HEK293 (cell line): Measurements from ENCODE around the gene PLEKHA7.

Experiments used
- SETDB1 ChIP-seq: IDR thresholded peaks from one replicate; pipeline ENCODE4 v1.6.1; 2017; ENCODE audit warnings: mild to moderate bottlenecking, low read length, moderate library complexity, mixed read lengths; ENCODE audit not compliant: insufficient read length
- ZBTB8A ChIP-seq: fragments of 450-650 bp; formaldehyde crosslinking; IDR thresholded peaks from 2 replicates; pipeline ENCODE4 v1.5.1; 2016; ENCODE audit warnings: missing biosample characterization, missing genetic modification characterization
- ZNF274 ChIP-seq, 2 experiments: fragments of 200-500 bp in 1 of 2; fragments of 450-650 bp in 1 of 2; sonication (Bioruptor generic) in 1 of 2; formaldehyde crosslinking in 1 of 2; IDR thresholded peaks; 2 replicates each; pipeline versions ENCODE4 v1.5.1 to v1.6.1; 2014 to 2016; ENCODE audit warnings: borderline replicate concordance in 1 of 2, inconsistent platforms in 1 of 2, low read length in 1 of 2, missing biosample characterization in 1 of 2, missing genetic modification characterization in 1 of 2
- ZNF311 ChIP-seq: fragments of 450-650 bp; formaldehyde crosslinking; IDR thresholded peaks from 2 replicates; pipeline ENCODE4 v1.5.1; 2017; ENCODE audit warnings: missing biosample characterization, missing genetic modification characterization, borderline replicate concordance
- ZNF785 ChIP-seq: fragments of 450-650 bp; formaldehyde crosslinking; IDR thresholded peaks from 2 replicates; pipeline ENCODE4 v1.5.1; 2016; ENCODE audit warnings: missing biosample characterization, missing genetic modification characterization
- TF ChIP-seq, protein P1 (sequence below): fragments of 450-650 bp; formaldehyde crosslinking; IDR thresholded peaks from 2 replicates; pipeline ENCODE4 v1.5.1; 2016; ENCODE audit warnings: missing biosample characterization, missing genetic modification characterization
- TF ChIP-seq, protein P2 (sequence below): fragments of 450-650 bp; formaldehyde crosslinking; conservative IDR thresholded peaks from 2 replicates; pipeline ENCODE4 v1.5.1; 2016; ENCODE audit warnings: low read depth, missing biosample characterization, missing genetic modification characterization
- TF ChIP-seq, protein P3 (sequence below): fragments of 450-650 bp; formaldehyde crosslinking; IDR thresholded peaks from 2 replicates; pipeline ENCODE4 v1.5.1; 2016; ENCODE audit warnings: missing biosample characterization, missing genetic modification characterization

DNA sequence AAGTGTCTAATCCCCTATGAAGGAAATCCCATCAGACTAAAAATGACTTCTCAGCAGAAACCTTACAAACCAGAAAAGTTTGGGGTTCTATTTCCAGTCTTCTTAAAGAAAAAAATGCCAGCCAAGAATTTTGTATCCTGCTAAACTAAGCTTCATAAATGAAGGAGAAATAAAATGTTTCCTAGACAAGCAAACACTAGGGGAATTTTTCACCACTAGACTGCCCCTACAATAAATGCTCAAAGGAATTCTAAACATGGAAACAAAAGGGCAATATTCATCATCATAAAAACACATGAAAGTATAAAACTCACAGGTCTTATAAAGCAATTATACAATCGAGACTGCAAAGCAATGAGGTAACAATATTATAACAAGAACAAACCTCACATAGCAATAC, 124.3 kb downstream of the PLEKHA7 start:
- no peak for TF ChIP-seq ZBTB8A
- no peak for TF ChIP-seq ZNF274 (IDR thresholded peaks at IDR 0.05; ENCODE audit: low read length)
- no peak for TF ChIP-seq ZNF274 (tag by site-specific recombination; IDR thresholded peaks at IDR 0.05; ENCODE audit: borderline replicate concordance)
- TF ChIP-seq, protein P1, sequence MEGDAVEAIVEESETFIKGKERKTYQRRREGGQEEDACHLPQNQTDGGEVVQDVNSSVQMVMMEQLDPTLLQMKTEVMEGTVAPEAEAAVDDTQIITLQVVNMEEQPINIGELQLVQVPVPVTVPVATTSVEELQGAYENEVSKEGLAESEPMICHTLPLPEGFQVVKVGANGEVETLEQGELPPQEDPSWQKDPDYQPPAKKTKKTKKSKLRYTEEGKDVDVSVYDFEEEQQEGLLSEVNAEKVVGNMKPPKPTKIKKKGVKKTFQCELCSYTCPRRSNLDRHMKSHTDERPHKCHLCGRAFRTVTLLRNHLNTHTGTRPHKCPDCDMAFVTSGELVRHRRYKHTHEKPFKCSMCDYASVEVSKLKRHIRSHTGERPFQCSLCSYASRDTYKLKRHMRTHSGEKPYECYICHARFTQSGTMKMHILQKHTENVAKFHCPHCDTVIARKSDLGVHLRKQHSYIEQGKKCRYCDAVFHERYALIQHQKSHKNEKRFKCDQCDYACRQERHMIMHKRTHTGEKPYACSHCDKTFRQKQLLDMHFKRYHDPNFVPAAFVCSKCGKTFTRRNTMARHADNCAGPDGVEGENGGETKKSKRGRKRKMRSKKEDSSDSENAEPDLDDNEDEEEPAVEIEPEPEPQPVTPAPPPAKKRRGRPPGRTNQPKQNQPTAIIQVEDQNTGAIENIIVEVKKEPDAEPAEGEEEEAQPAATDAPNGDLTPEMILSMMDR (tag by site-specific recombination) = no peak
- TF ChIP-seq, protein P2, sequence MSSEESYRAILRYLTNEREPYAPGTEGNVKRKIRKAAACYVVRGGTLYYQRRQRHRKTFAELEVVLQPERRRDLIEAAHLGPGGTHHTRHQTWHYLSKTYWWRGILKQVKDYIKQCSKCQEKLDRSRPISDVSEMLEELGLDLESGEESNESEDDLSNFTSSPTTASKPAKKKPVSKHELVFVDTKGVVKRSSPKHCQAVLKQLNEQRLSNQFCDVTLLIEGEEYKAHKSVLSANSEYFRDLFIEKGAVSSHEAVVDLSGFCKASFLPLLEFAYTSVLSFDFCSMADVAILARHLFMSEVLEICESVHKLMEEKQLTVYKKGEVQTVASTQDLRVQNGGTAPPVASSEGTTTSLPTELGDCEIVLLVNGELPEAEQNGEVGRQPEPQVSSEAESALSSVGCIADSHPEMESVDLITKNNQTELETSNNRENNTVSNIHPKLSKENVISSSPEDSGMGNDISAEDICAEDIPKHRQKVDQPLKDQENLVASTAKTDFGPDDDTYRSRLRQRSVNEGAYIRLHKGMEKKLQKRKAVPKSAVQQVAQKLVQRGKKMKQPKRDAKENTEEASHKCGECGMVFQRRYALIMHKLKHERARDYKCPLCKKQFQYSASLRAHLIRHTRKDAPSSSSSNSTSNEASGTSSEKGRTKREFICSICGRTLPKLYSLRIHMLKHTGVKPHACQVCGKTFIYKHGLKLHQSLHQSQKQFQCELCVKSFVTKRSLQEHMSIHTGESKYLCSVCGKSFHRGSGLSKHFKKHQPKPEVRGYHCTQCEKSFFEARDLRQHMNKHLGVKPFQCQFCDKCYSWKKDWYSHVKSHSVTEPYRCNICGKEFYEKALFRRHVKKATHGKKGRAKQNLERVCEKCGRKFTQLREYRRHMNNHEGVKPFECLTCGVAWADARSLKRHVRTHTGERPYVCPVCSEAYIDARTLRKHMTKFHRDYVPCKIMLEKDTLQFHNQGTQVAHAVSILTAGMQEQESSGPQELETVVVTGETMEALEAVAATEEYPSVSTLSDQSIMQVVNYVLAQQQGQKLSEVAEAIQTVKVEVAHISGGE (tag by site-specific recombination) = no peak
- TF ChIP-seq, protein P3, sequence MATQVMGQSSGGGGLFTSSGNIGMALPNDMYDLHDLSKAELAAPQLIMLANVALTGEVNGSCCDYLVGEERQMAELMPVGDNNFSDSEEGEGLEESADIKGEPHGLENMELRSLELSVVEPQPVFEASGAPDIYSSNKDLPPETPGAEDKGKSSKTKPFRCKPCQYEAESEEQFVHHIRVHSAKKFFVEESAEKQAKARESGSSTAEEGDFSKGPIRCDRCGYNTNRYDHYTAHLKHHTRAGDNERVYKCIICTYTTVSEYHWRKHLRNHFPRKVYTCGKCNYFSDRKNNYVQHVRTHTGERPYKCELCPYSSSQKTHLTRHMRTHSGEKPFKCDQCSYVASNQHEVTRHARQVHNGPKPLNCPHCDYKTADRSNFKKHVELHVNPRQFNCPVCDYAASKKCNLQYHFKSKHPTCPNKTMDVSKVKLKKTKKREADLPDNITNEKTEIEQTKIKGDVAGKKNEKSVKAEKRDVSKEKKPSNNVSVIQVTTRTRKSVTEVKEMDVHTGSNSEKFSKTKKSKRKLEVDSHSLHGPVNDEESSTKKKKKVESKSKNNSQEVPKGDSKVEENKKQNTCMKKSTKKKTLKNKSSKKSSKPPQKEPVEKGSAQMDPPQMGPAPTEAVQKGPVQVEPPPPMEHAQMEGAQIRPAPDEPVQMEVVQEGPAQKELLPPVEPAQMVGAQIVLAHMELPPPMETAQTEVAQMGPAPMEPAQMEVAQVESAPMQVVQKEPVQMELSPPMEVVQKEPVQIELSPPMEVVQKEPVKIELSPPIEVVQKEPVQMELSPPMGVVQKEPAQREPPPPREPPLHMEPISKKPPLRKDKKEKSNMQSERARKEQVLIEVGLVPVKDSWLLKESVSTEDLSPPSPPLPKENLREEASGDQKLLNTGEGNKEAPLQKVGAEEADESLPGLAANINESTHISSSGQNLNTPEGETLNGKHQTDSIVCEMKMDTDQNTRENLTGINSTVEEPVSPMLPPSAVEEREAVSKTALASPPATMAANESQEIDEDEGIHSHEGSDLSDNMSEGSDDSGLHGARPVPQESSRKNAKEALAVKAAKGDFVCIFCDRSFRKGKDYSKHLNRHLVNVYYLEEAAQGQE (tag by site-specific recombination) = no peak
- peak; percentile 98 for TF ChIP-seq SETDB1
- TF ChIP-seq ZNF785 (tag by site-specific recombination) = no peak
- no peak for TF ChIP-seq ZNF311
